HEK293 (cell line): ENCODE data around the gene CUTC.

ENCODE experiments used
- CTCF ChIA-PET: fragments of 350-600 bp; formaldehyde crosslinking; extraction: SDS; loops from one replicate; lab custom pipeline; 2021; ENCODE audit warnings: antibody characterized with exemption; lab: Yijun Ruan, JAX
- POLR2A ChIA-PET: fragments of 300-600 bp; formaldehyde crosslinking; extraction: SDS; loops from one replicate; lab custom pipeline; 2020; ENCODE audit warnings: antibody characterized with exemption, inconsistent platforms; lab: Yijun Ruan, JAX
- H3K27ac ChIP-seq: fragments of 200-500 bp; sonication (Bioruptor generic); 2 replicates; pipeline ENCODE4 v1.5.1; 2014; ENCODE audit warnings: low read depth, low read length, control low read depth, inconsistent platforms; ENCODE audit errors: extremely low read depth
- H3K36me3 ChIP-seq, 2 experiments: fragments of 200-500 bp in 1 of 2; sonication (Bioruptor generic) in 1 of 2; 1 replicate in 1 of 2; 2 replicates in 1 of 2; pipeline ENCODE4 v1.5.1; 2014 to 2017; ENCODE audit warnings: inconsistent platforms in 2 of 2, low read length in 2 of 2; ENCODE audit not compliant: control insufficient read depth in 2 of 2, insufficient read depth in 1 of 2
- H3K4me1 ChIP-seq: fragments of 200-500 bp; sonication (Bioruptor generic); 2 replicates; pipeline ENCODE4 v1.5.1; 2014; ENCODE audit warnings: mild to moderate bottlenecking, low read length, inconsistent platforms; ENCODE audit not compliant: control insufficient read depth, insufficient read depth
- H3K4me3 ChIP-seq: 2 replicates; pipeline ENCODE4 v1.5.1; 2011; ENCODE audit warnings: low read depth, mild to moderate bottlenecking, control low read depth, low read length, moderate library complexity
- H3K9me3 ChIP-seq: fragments of 200-500 bp; sonication (Bioruptor generic); 2 replicates; pipeline ENCODE4 v1.5.1; 2014; ENCODE audit warnings: low read depth, low read length, inconsistent platforms; ENCODE audit not compliant: control insufficient read depth, insufficient read depth
- HOXD13 ChIP-seq: sonication (generic); formaldehyde crosslinking; IDR thresholded peaks from 2 replicates; pipeline ENCODE4 v1.8.0; 2022; ENCODE audit warnings: missing genetic modification reagents, borderline replicate concordance
- IKZF3 ChIP-seq: fragments of 450-650 bp; IDR thresholded peaks from 2 replicates; pipeline ENCODE4 v1.5.0; 2018; ENCODE audit warnings: missing biosample characterization, mild to moderate bottlenecking, missing genetic modification characterization, moderate library complexity
- SETDB1 ChIP-seq: IDR thresholded peaks from one replicate; pipeline ENCODE4 v1.6.1; 2017; ENCODE audit warnings: mild to moderate bottlenecking, low read length, moderate library complexity, mixed read lengths; ENCODE audit not compliant: insufficient read length
- ZNF114 ChIP-seq: fragments of 450-650 bp; formaldehyde crosslinking; IDR thresholded peaks from 2 replicates; pipeline ENCODE4 v1.5.0; 2017; ENCODE audit warnings: missing biosample characterization, missing genetic modification characterization
- ZNF133 ChIP-seq: fragments of 450-650 bp; formaldehyde crosslinking; IDR thresholded peaks from 2 replicates; pipeline ENCODE4 v1.5.1; 2016; ENCODE audit warnings: missing biosample characterization, missing genetic modification characterization
- ZNF174 ChIP-seq: fragments of 450-650 bp; formaldehyde crosslinking; IDR thresholded peaks from 2 replicates; pipeline ENCODE4 v1.5.0; 2017; ENCODE audit warnings: missing biosample characterization, mild to moderate bottlenecking, missing genetic modification characterization
- ZNF266 ChIP-seq: fragments of 450-650 bp; formaldehyde crosslinking; IDR thresholded peaks from 2 replicates; pipeline ENCODE4 v1.5.1; 2016; ENCODE audit warnings: missing biosample characterization, missing genetic modification characterization, low read depth
- ZNF354C ChIP-seq: fragments of 450-650 bp; formaldehyde crosslinking; IDR thresholded peaks from 2 replicates; pipeline ENCODE4 v1.5.1; 2016; ENCODE audit warnings: missing biosample characterization, missing genetic modification characterization, low read depth, borderline replicate concordance
- ZNF366 ChIP-seq: fragments of 450-650 bp; formaldehyde crosslinking; conservative IDR thresholded peaks from 2 replicates; pipeline ENCODE4 v1.5.1; 2016; ENCODE audit warnings: missing biosample characterization, missing genetic modification characterization
- ZNF558 ChIP-seq: fragments of 450-650 bp; formaldehyde crosslinking; IDR thresholded peaks from 2 replicates; pipeline ENCODE4 v1.5.1; 2016; ENCODE audit warnings: missing biosample characterization, missing genetic modification characterization
- ZNF670 ChIP-seq: fragments of 450-650 bp; formaldehyde crosslinking; IDR thresholded peaks from 2 replicates; pipeline ENCODE4 v1.5.1; 2016; ENCODE audit warnings: missing biosample characterization, missing genetic modification characterization, low read depth
- TF ChIP-seq, protein P1 (sequence below): fragments of 450-650 bp; formaldehyde crosslinking; IDR thresholded peaks from 2 replicates; pipeline ENCODE4 v1.5.1; 2016; ENCODE audit warnings: missing biosample characterization, missing genetic modification characterization
- TF ChIP-seq, protein P2 (sequence below): fragments of 450-650 bp; formaldehyde crosslinking; conservative IDR thresholded peaks from 2 replicates; pipeline ENCODE4 v1.5.1; 2016; ENCODE audit warnings: low read depth, missing biosample characterization, missing genetic modification characterization
- TF ChIP-seq, protein P3 (sequence below): fragments of 450-650 bp; formaldehyde crosslinking; IDR thresholded peaks from 2 replicates; pipeline ENCODE4 v1.5.1; 2016; ENCODE audit warnings: missing biosample characterization, missing genetic modification characterization
- TF ChIP-seq, protein P4 (sequence below): fragments of 450-650 bp; formaldehyde crosslinking; IDR thresholded peaks from 2 replicates; pipeline ENCODE4 v1.5.1; 2016; ENCODE audit warnings: missing biosample characterization, missing genetic modification characterization
- TF ChIP-seq, protein P5 (sequence below): fragments of 450-650 bp; formaldehyde crosslinking; IDR thresholded peaks from 2 replicates; pipeline ENCODE4 v1.5.1; 2016; ENCODE audit warnings: missing biosample characterization, missing genetic modification characterization

Gene CUTC

DNA sequence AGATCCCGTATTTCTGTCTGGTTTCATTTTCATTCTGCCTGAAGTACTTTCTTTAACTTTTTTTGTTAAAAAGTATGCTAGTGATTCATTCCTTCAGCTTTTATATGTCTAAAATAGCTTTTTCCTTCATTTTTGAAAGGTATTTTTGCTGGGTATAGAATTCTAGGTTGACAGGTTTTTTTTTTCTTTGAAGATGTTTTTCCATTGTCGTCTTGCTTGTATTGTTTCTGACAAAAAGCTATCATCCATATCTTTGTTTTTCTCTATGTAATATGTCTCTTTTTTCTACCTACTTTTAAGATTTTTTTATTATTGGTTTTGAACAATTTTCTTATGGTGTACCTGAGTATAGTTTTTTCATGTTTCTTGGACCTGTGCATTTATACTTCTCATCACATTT, 8.2 kb downstream of the CUTC start:
- Histone ChIP-seq H3K36me3 (peaks cover 72 to 86% of the 10 kb centered on the region in 2 experiments), H3K4me1 (no peaks in the 10 kb centered on the region), H3K9me3 (no peaks in the 10 kb centered on the region), H3K27ac (no peak overlapping the region), H3K4me3 (no peak overlapping the region)
- POLR2A ChIA-PET: interaction anchor here (1.3 kb wide), 1 partner anchor 9 kb away, joined by 7 read pairs; the partner anchor contains the start of genes COX15 and CUTC
- TF ChIP-seq SETDB1: peak; percentile 96
- TF ChIP-seq ZNF558 (tag by site-specific recombination): peak; percentile 62; the same call in 1 of the 2 replicates
- TF ChIP-seq, protein P1, sequence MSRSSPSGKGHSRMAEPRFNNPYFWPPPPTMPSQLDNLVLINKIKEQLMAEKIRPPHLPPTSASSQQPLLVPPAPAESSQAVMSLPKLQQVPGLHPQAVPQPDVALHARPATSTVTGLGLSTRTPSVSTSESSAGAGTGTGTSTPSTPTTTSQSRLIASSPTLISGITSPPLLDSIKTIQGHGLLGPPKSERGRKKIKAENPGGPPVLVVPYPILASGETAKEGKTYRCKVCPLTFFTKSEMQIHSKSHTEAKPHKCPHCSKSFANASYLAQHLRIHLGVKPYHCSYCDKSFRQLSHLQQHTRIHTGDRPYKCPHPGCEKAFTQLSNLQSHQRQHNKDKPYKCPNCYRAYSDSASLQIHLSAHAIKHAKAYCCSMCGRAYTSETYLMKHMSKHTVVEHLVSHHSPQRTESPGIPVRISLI (tag by site-specific recombination): peak; percentile 59; the same call in 1 of the 2 replicates
- TF ChIP-seq, protein P2, sequence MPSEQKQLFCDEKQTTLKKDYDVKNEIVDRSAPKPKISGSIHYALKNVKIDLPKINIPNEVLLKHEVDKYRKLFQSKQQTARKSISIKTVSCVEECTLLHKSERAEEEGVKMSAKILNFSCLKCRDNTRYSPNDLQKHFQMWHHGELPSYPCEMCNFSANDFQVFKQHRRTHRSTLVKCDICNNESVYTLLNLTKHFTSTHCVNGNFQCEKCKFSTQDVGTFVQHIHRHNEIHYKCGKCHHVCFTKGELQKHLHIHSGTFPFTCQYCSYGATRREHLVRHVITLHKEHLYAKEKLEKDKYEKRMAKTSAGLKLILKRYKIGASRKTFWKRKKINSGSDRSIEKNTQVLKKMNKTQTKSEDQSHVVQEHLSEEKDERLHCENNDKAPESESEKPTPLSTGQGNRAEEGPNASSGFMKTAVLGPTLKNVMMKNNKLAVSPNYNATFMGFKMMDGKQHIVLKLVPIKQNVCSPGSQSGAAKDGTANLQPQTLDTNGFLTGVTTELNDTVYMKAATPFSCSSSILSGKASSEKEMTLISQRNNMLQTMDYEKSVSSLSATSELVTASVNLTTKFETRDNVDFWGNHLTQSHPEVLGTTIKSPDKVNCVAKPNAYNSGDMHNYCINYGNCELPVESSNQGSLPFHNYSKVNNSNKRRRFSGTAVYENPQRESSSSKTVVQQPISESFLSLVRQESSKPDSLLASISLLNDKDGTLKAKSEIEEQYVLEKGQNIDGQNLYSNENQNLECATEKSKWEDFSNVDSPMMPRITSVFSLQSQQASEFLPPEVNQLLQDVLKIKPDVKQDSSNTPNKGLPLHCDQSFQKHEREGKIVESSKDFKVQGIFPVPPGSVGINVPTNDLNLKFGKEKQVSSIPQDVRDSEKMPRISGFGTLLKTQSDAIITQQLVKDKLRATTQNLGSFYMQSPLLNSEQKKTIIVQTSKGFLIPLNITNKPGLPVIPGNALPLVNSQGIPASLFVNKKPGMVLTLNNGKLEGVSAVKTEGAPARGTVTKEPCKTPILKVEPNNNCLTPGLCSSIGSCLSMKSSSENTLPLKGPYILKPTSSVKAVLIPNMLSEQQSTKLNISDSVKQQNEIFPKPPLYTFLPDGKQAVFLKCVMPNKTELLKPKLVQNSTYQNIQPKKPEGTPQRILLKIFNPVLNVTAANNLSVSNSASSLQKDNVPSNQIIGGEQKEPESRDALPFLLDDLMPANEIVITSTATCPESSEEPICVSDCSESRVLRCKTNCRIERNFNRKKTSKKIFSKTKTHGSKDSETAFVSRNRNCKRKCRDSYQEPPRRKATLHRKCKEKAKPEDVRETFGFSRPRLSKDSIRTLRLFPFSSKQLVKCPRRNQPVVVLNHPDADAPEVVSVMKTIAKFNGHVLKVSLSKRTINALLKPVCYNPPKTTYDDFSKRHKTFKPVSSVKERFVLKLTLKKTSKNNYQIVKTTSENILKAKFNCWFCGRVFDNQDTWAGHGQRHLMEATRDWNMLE (tag by site-specific recombination): 0 out of 2 replicates have a peak, but pooled peaks have one; percentile 25
- TF ChIP-seq ZNF133 (tag by site-specific recombination): no peak
- CTCF ChIA-PET: interaction anchor here (2.9 kb wide), 1 partner anchor 8 kb away, joined by 9 read pairs; the partner anchor contains the start of genes COX15 and CUTC

DNA sequence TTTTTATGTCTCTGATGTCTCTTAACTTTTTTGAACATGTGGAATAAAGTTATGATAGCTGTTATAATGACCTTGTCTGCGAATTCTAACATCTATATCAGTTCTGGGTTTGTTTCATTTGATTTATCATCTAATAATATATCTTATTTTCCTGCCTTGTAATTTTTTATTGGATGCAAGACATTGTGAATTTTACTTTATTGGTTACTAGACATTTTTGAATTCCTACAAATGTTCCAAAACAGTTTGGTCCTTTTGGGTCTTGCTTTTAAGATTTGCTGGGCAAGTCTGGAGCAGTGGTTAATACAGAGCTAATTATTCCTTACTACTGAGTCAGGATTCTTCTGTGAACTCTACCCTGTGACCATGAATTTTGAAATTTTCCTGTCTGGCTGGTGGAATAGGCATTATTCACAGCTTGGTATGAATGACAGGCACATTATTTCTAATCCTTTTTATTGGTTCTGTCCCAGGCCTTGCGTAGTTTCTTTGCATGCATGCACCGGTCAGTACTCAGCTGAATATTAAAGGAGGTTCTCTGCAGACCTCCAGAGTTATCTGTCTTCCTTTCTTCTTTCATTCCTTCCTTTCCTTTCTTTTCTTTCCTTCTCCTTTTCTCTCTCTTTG, 9.0 kb downstream of the CUTC start:
- H3K9me3 ChIP-seq: no peaks in the 10 kb centered on the region
- ChIA-PET CTCF (interaction anchor here (0.6 to 2.9 kb wide), 5 partner anchors 9 to 391 kb away, joined by 3 to 9 read pairs (median 3); partner anchors contain the start of genes COX15 and CUTC), POLR2A (interaction anchor here (1.3 kb wide), 1 partner anchor 9 kb away, joined by 7 read pairs; the partner anchor contains the start of genes COX15 and CUTC)
- no peaks in the 10 kb centered on the region for H3K4me1 ChIP-seq
- TF ChIP-seq ZNF366 (tag by site-specific recombination): peak; percentile 39; the same call in 1 of the 2 replicates
- no peak for TF ChIP-seq ZNF670
- TF ChIP-seq, protein P3, sequence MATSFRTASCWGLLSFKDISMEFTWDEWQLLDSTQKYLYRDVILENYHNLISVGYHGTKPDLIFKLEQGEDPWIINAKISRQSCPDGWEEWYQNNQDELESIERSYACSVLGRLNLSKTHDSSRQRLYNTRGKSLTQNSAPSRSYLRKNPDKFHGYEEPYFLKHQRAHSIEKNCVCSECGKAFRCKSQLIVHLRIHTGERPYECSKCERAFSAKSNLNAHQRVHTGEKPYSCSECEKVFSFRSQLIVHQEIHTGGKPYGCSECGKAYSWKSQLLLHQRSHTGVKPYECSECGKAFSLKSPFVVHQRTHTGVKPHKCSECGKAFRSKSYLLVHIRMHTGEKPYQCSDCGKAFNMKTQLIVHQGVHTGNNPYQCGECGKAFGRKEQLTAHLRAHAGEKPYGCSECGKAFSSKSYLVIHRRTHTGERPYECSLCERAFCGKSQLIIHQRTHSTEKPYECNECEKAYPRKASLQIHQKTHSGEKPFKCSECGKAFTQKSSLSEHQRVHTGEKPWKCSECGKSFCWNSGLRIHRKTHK (tag by site-specific recombination): peak; percentile 87
- H3K36me3 ChIP-seq: peaks cover 80 to 92% of the 10 kb centered on the region in 2 experiments
- no peak overlapping the region for H3K27ac ChIP-seq
- no peak overlapping the region for H3K4me3 ChIP-seq

DNA sequence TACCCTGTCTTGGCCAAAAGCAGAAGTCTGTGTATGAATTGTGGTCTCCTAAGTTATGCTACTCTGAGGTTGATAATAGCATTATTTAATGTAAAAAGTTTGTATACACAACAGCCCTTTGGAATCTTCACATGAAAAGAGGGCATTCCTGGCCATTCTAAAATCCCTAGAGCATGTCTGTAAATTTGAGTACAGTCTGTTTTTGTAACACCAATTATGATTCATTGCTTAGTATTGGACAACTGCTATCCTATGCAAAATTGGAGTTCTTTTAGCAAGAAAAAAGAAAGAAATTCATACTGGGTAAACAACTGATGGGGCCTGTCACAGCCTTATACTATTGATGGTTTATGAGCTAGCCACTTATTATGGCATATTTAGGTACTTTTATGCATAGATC, 10.2 kb downstream of the CUTC start:
- no peaks in the 10 kb centered on the region for H3K9me3 ChIP-seq
- POLR2A ChIA-PET: interaction anchor here (1.7 kb wide), 1 partner anchor 10 kb away, joined by 13 read pairs; the partner anchor contains the start of genes COX15 and CUTC
- H3K36me3 ChIP-seq: peaks cover 78 to 90% of the 10 kb centered on the region in 2 experiments
- CTCF ChIA-PET: interaction anchor here (0.6 to 2.9 kb wide), 2 partner anchors 10 to 186 kb away, joined by 3 to 9 read pairs; partner anchors contain the start of genes COX15 and CUTC
- no peaks in the 10 kb centered on the region for H3K4me1 ChIP-seq
- H3K4me3 ChIP-seq: no peak overlapping the region
- H3K27ac ChIP-seq: no peak overlapping the region
- TF ChIP-seq HOXD13 (CRISPR knock-in tag) (no peak), IKZF3 (tag by site-specific recombination) (no peak), ZNF114 (tag by site-specific recombination) (no peak), ZNF266 (tag by site-specific recombination) (no peak), ZNF174 (tag by site-specific recombination) (no peak), ZNF354C (tag by site-specific recombination) (no peak)
- TF ChIP-seq, protein P4, sequence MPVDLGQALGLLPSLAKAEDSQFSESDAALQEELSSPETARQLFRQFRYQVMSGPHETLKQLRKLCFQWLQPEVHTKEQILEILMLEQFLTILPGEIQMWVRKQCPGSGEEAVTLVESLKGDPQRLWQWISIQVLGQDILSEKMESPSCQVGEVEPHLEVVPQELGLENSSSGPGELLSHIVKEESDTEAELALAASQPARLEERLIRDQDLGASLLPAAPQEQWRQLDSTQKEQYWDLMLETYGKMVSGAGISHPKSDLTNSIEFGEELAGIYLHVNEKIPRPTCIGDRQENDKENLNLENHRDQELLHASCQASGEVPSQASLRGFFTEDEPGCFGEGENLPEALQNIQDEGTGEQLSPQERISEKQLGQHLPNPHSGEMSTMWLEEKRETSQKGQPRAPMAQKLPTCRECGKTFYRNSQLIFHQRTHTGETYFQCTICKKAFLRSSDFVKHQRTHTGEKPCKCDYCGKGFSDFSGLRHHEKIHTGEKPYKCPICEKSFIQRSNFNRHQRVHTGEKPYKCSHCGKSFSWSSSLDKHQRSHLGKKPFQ: no peak
- TF ChIP-seq, protein P5, sequence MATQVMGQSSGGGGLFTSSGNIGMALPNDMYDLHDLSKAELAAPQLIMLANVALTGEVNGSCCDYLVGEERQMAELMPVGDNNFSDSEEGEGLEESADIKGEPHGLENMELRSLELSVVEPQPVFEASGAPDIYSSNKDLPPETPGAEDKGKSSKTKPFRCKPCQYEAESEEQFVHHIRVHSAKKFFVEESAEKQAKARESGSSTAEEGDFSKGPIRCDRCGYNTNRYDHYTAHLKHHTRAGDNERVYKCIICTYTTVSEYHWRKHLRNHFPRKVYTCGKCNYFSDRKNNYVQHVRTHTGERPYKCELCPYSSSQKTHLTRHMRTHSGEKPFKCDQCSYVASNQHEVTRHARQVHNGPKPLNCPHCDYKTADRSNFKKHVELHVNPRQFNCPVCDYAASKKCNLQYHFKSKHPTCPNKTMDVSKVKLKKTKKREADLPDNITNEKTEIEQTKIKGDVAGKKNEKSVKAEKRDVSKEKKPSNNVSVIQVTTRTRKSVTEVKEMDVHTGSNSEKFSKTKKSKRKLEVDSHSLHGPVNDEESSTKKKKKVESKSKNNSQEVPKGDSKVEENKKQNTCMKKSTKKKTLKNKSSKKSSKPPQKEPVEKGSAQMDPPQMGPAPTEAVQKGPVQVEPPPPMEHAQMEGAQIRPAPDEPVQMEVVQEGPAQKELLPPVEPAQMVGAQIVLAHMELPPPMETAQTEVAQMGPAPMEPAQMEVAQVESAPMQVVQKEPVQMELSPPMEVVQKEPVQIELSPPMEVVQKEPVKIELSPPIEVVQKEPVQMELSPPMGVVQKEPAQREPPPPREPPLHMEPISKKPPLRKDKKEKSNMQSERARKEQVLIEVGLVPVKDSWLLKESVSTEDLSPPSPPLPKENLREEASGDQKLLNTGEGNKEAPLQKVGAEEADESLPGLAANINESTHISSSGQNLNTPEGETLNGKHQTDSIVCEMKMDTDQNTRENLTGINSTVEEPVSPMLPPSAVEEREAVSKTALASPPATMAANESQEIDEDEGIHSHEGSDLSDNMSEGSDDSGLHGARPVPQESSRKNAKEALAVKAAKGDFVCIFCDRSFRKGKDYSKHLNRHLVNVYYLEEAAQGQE (tag by site-specific recombination): no peak
